Measurements from ENCODE around the gene ACTR1A. TPM values are rescaled to one million over a fixed set of nuclear protein-coding genes. Genes with fewer than 3 reads are reported as not detected.

ACTR1A gene
- total and polyA plus RNA-seq, 9 of the 15 experiments (the other 6 are each of a cell fraction or from before 2014, with no cell fraction given): 36.3 to 77.2 (median 49.6) TPM

DNA sequence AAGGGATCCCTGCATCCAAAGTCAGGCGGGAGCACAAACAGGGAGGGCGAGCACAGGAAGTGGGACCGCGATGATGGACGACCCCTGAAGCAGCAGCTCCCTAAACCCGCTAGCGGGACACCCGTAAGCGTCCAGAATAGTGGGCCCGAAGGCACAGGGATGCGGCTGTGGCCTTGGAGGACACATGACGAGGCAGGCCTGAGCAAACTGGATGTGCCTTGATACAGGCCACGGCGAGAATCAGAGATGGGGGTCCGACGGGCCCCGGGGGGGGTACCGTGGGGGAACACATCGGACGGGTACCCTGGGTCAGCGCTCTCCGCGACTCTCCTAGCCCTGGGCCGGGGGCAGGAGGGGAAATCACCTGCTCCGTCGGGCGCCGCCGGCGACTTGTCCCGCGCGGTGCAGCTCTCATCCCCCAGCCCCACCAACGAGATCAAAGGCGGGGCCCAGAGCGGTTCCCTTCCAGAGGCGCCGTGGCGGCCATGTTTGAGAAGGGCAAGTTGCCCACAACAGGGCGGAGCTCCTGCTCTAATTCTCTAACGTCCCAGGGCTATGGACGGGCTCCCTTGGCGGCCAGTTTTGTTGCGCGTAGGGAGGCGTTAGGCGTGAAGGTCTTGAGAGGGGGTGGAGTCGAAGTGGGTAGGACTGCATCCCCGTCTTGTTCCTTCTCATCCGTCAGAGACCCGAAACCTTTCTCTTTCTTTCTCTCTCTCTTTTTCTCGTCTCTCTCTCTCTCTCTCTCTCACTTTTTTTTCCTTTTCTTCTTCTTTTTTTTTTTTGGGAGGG lies 70.2 kb downstream of the ACTR1A start, which contains the start of gene CUEDC2 (continued):
- TF ChIP-seq, protein P1, sequence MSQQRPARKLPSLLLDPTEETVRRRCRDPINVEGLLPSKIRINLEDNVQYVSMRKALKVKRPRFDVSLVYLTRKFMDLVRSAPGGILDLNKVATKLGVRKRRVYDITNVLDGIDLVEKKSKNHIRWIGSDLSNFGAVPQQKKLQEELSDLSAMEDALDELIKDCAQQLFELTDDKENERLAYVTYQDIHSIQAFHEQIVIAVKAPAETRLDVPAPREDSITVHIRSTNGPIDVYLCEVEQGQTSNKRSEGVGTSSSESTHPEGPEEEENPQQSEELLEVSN (IDR thresholded peaks at IDR 0.05; ENCODE audit: borderline replicate concordance in 1 of 2, extremely low read depth in 1 of 2, insufficient read depth in 1 of 2, insufficient read length in 1 of 2, low read depth in 1 of 2, low read length in 1 of 2, poor library complexity in 1 of 2, severe bottlenecking in 1 of 2): peak; percentile 59 to 61
- TF ChIP-seq ZNF217 (CRISPR knock-in tag; IDR thresholded peaks at IDR 0.05) (no peak), SNIP1 (IDR thresholded peaks at IDR 0.05; ENCODE audit: low read depth) (peak; percentile 83), CBX1 (IDR thresholded peaks at IDR 0.05; ENCODE audit: low read depth) (0 out of 2 replicates have a peak, but pooled peaks have one; percentile 63), TAF7 (tag; IDR thresholded peaks at IDR 0.05) (0 out of 2 replicates have a peak, but pooled peaks have one; percentile 15), U2AF1 (optimal IDR thresholded peaks at IDR 0.05; ENCODE audit: low read depth, low read length) (peak; percentile 36), NR2C1 (IDR thresholded peaks at IDR 0.05) (peak; percentile 58), NR2C1 (tag; IDR thresholded peaks at IDR 0.05) (no peak; the same call in 1 of the 2 replicates), RUNX1 (IDR thresholded peaks at IDR 0.05; ENCODE audit: low read depth) (0 out of 2 replicates have a peak, but pooled peaks have one; percentile 26), FOXK2 (conservative IDR thresholded peaks at IDR 0.05 in 1 of 2, IDR thresholded peaks at IDR 0.05 in 1 of 2; ENCODE audit: low read depth in 2 of 2) (no peak; a peak in 1 of 4 replicates), GMEB1 (CRISPR knock-in tag; IDR thresholded peaks at IDR 0.05) (peak; percentile 58; the same call in 1 of the 2 replicates), RB1 (IDR thresholded peaks at IDR 0.05; ENCODE audit: low read depth) (peak; percentile 74; the same call in 1 of the 2 replicates), NRF1 (conservative IDR thresholded peaks at IDR 0.05 in 1 of 2, IDR thresholded peaks at IDR 0.05 in 1 of 2) (peak; percentile 58 to 72), BCOR (IDR thresholded peaks at IDR 0.05) (no peak; the same call in 1 of the 2 replicates), ZFX (CRISPR knock-in tag; IDR thresholded peaks at IDR 0.05) (peak; percentile 87), MTA3 (IDR thresholded peaks at IDR 0.05; ENCODE audit: borderline replicate concordance) (peak; percentile 99), SP2 (IDR thresholded peaks at IDR 0.05; ENCODE audit: extremely low read depth, low read depth, low read length, poor library complexity, severe bottlenecking) (peak; percentile 76), HMGN3 (IDR thresholded peaks at IDR 0.05; ENCODE audit: borderline replicate concordance, extremely low read depth, insufficient read length, low read depth, low read length) (peak; percentile 66), NCOA4 (IDR thresholded peaks at IDR 0.05; ENCODE audit: partially characterized antibody) (no peak), ZNF696 (CRISPR knock-in tag; conservative IDR thresholded peaks at IDR 0.05) (no peak)
- TF ChIP-seq, protein P2, sequence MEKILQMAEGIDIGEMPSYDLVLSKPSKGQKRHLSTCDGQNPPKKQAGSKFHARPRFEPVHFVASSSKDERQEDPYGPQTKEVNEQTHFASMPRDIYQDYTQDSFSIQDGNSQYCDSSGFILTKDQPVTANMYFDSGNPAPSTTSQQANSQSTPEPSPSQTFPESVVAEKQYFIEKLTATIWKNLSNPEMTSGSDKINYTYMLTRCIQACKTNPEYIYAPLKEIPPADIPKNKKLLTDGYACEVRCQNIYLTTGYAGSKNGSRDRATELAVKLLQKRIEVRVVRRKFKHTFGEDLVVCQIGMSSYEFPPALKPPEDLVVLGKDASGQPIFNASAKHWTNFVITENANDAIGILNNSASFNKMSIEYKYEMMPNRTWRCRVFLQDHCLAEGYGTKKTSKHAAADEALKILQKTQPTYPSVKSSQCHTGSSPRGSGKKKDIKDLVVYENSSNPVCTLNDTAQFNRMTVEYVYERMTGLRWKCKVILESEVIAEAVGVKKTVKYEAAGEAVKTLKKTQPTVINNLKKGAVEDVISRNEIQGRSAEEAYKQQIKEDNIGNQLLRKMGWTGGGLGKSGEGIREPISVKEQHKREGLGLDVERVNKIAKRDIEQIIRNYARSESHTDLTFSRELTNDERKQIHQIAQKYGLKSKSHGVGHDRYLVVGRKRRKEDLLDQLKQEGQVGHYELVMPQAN (IDR thresholded peaks at IDR 0.05; ENCODE audit: borderline replicate concordance): 0 out of 2 replicates have a peak, but pooled peaks have one; percentile 35
